Spleen (tissue), 11 donors: ENCODE measurements around the gene SUGP2. TPM values are rescaled to one million over a fixed set of nuclear protein-coding genes. Genes with fewer than 3 reads are reported as not detected.

ENCODE experiments used
- DNase-seq: peaks from one replicate; pipeline ENCODE4 v3.0.0-alpha.2; 2020
- H3K27ac ChIP-seq, 8 donors: fragments of 200-600 bp; sonication (generic) in 7 of 8; 1 replicate in 4 of 8; 2 replicates in 4 of 8; pipeline versions ENCODE4 v1.5.0 to v1.8.0; 2016 to 2021; ENCODE audit warnings: inconsistent platforms in 4 of 8, mild to moderate bottlenecking in 4 of 8, moderate library complexity in 1 of 8
- H3K27me3 ChIP-seq, 7 donors: fragments of 200-600 bp; sonication (generic) in 6 of 7; replicated peaks in 1 of 7; 1 replicate in 4 of 7; 2 replicates in 3 of 7; pipeline versions ENCODE4 v1.5.0 to v1.8.0; 2016 to 2021; ENCODE audit warnings: inconsistent platforms in 3 of 7, mild to moderate bottlenecking in 1 of 7
- H3K36me3 ChIP-seq, 6 donors: fragments of 200-600 bp; sonication (generic) in 5 of 6; 1 replicate in 4 of 6; 2 replicates in 2 of 6; pipeline versions ENCODE4 v1.5.0 to v1.8.0; 2016 to 2021; ENCODE audit warnings: inconsistent platforms in 2 of 6
- H3K4me1 ChIP-seq, 6 donors: fragments of 200-600 bp; sonication (generic) in 5 of 6; 1 replicate in 3 of 6; 2 replicates in 3 of 6; pipeline versions ENCODE4 v1.5.0 to v1.8.0; 2016 to 2021; ENCODE audit warnings: inconsistent platforms in 3 of 6
- H3K4me3 ChIP-seq, 8 donors: fragments of 200-600 bp; sonication (generic) in 7 of 8; 1 replicate in 4 of 8; 2 replicates in 4 of 8; pipeline versions ENCODE4 v1.5.0 to v1.8.0; 2016 to 2021; ENCODE audit warnings: inconsistent platforms in 4 of 8, mild to moderate bottlenecking in 4 of 8, moderate library complexity in 2 of 8
- H3K9me3 ChIP-seq, 8 donors: fragments of 200-600 bp; sonication (generic) in 7 of 8; 1 replicate in 4 of 8; 2 replicates in 4 of 8; pipeline versions ENCODE4 v1.5.0 to v1.8.0; 2016 to 2021; ENCODE audit warnings: inconsistent platforms in 4 of 8
- POLR2A ChIP-seq, 3 donors: fragments of 450-650 bp; IDR thresholded peaks; one replicate each; pipeline ENCODE4 v1.5.1; 2017; ENCODE audit warnings: antibody characterized with exemption in 3 of 3, mild to moderate bottlenecking in 1 of 3
- POLR2AphosphoS5 ChIP-seq, 3 donors: sonication (generic); formaldehyde crosslinking; IDR thresholded peaks; one replicate each; pipeline ENCODE4 v1.5.1; 2017; ENCODE audit warnings: antibody characterized with exemption in 3 of 3
- WGBS, 5 donors: extraction: QIAGEN DNeasy Blood & Tissue Kit in 3 of 5; methylation state at CpG; one replicate each; pipeline versions ENCODE4 v1.1.5 to v1.1.7; 2013 to 2018; 5-methylcytosine and 5-hydroxymethylcytosine counted together
- intact Hi-C: fragments of 100-400 bp; cut with DNase I; formaldehyde crosslinking; loops from one replicate; pipeline ENCODE4 v1.15.0; 2023; ENCODE audit warnings: low total_unique reads
- polyA plus RNA-seq, 3 donors: library from polyadenylated mRNA; stranded (reverse); fragments of 200-250 nt; gene quantifications; one replicate each; pipeline ENCODE4 v1.2.1, GENCODE V29; 2013
- total RNA-seq, 7 donors: library from RNA; depleted of rRNA in 3 of 7; stranded (reverse); fragments of >200 nt in 3 of 7; fragmentation: NEBNext Ultra II Directional in 4 of 7; extraction: Animal tissue kit (Norgen Biotek cat#: 25700) in 4 of 7; gene quantifications; one replicate each; pipeline versions ENCODE4 v1.1.0 to v1.2.1, GENCODE V29; 2016 to 2021
- TF ChIP-seq, protein P1 (sequence below), 11 experiments: fragments of 200-600 bp in 7 of 11; fragments of 450-650 bp in 4 of 11; sonication (generic) in 4 of 11; IDR thresholded peaks in 8 of 11; conservative IDR thresholded peaks in 3 of 11; 1 replicate in 7 of 11; 2 replicates in 4 of 11; pipeline versions ENCODE4 v1.4.0 to v1.8.0; 2016 to 2021; ENCODE audit warnings: antibody characterized with exemption in 11 of 11, inconsistent platforms in 4 of 11, mild to moderate bottlenecking in 1 of 11
- donor health status: healthy with polysubstance abuse.
- donor health status: DM: no; HTN: no; CAD: no; lungs with moderate emphysema.
- donor health status: DM: no; HTN: no; CAD: no.
- donor health status: Bipolar disorder and iron deficiency.
- donor health status: healthy.
- donor health status: DM: no; HTN: no; CAD: no.
- donor health status: DM: yes; HTN: yes; CAD: no.

The SUGP2 gene
- total and polyA plus RNA-seq, 10 donors = 54.5 to 127 (median 87.6) TPM

DNA sequence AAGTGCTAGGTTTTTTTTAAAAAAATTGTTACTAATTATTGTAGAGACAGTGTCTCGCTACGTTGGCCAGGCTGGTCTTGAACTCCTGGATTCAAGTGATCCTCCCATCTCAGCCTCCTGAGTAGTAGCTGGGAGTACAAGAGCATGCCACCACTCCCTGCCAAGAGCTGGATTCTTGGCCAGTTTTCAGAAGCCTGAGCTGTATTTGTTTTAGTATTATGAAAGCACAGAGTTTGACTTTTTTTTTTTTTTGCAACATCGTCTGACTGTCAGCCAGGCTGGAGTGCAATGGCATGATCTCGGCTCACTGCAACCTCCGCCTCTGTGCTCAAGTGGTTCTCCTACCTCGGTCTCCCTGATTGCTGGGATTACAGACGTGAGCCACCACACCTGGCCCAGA lies 7.1 kb upstream of the SUGP2 start:
- no peaks in the 10 kb centered on the region for H3K27me3 ChIP-seq
- H3K36me3 ChIP-seq = peaks cover 0 to 49% (median 24%) of the 10 kb centered on the region in 6 donors
- H3K4me1 ChIP-seq = peaks cover 0 to 35% (median 15%) of the 10 kb centered on the region in 6 donors
- intact Hi-C loops = no loop called here
- H3K9me3 ChIP-seq = no peaks in the 10 kb centered on the region
- DNase-seq = no peak
- WGBS, 5 donors = 69 to 88% (median 79%) methylated on average over 7 of the region's 7 CpGs
- peak overlapping the region in 7 of 8 donors; percentile 26 to 77 (median 66) for H3K27ac ChIP-seq
- no peak overlapping the region for H3K4me3 ChIP-seq
- TF ChIP-seq POLR2AphosphoS5 (IDR thresholded peaks at IDR 0.05) = no peak
- no peak for TF ChIP-seq POLR2A (IDR thresholded peaks at IDR 0.05)
- TF ChIP-seq, protein P1, sequence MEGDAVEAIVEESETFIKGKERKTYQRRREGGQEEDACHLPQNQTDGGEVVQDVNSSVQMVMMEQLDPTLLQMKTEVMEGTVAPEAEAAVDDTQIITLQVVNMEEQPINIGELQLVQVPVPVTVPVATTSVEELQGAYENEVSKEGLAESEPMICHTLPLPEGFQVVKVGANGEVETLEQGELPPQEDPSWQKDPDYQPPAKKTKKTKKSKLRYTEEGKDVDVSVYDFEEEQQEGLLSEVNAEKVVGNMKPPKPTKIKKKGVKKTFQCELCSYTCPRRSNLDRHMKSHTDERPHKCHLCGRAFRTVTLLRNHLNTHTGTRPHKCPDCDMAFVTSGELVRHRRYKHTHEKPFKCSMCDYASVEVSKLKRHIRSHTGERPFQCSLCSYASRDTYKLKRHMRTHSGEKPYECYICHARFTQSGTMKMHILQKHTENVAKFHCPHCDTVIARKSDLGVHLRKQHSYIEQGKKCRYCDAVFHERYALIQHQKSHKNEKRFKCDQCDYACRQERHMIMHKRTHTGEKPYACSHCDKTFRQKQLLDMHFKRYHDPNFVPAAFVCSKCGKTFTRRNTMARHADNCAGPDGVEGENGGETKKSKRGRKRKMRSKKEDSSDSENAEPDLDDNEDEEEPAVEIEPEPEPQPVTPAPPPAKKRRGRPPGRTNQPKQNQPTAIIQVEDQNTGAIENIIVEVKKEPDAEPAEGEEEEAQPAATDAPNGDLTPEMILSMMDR (IDR thresholded peaks at IDR 0.05 in 8 of 11, conservative IDR thresholded peaks at IDR 0.05 in 3 of 11) = no peak

DNA sequence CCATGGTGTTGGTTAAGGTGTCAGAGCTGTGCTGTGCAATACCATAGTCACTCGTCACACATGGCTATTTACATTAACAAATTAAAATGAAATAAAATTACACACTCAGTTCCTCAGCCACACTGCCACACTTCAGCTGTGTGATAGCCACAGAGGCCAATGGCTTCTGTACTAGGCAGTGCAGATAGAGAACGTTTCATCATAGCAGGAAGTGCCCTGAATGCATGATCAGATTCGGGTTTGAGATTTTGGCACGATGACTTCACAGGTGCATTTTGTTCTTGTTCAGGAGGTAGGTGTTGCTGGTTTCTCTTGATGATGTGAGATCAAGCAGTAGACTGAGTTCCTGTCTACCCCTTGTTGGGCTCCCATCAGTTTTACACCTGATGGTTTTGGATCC lies 6.6 kb upstream of the SUGP2 start:
- intact Hi-C loops = no loop called here
- no peak overlapping the region for H3K4me3 ChIP-seq
- H3K4me1 ChIP-seq = peaks cover 0 to 40% (median 18%) of the 10 kb centered on the region in 6 donors
- no peak for DNase-seq
- H3K27ac ChIP-seq = peak overlapping the region in 7 of 8 donors; percentile 26 to 77 (median 66)
- H3K27me3 ChIP-seq = no peaks in the 10 kb centered on the region
- TF ChIP-seq POLR2AphosphoS5 (IDR thresholded peaks at IDR 0.05) (peak in 1 of 3 donors; percentile 64), POLR2A (IDR thresholded peaks at IDR 0.05) (no peak)
- WGBS, 5 donors = 24 to 45% (median 35%) methylated on average over 4 of the region's 4 CpGs
- peaks cover 0 to 44% (median 21%) of the 10 kb centered on the region in 6 donors for H3K36me3 ChIP-seq
- H3K9me3 ChIP-seq = no peaks in the 10 kb centered on the region

DNA sequence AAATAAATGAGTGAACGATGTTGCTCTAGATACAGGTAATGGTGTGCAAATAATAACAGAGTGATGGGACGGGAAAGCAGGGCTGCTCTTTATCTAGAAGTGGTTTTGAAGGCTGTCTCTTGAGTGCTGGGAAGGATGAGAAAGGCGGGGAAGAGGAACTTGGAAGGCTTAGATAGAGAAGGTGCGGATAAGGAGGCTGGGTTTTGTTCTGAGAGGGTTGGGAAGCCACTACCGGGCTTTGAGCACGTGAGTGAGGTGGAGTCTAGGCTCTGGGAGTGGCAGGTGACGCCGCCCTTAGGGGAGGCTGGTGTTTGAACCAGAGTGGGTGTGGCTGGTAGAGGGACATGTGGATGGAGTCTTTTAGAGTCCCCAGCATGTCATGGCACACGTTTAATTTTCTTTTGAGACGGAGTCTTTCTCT lies 897 bp upstream of the SUGP2 start:
- Histone ChIP-seq H3K4me3 (peak overlapping the region; percentile 43 to 97 (median 82)), H3K27me3 (no peaks in the 10 kb centered on the region), H3K4me1 (peaks cover 15 to 65% (median 33%) of the 10 kb centered on the region in 6 donors), H3K9me3 (no peaks in the 10 kb centered on the region), H3K27ac (peak overlapping the region; percentile 96 to 99 (median 98)), H3K36me3 (peaks cover 0 to 44% (median 14%) of the 10 kb centered on the region in 6 donors)
- intact Hi-C loops = no loop called here
- TF ChIP-seq POLR2AphosphoS5 (IDR thresholded peaks at IDR 0.05) = no peak
- TF ChIP-seq, protein P1 (IDR thresholded peaks at IDR 0.05 in 8 of 11, conservative IDR thresholded peaks at IDR 0.05 in 3 of 11) = no peak
- no peak for TF ChIP-seq POLR2A (IDR thresholded peaks at IDR 0.05)
- peak; percentile 86 for DNase-seq
- WGBS, 5 donors = 5 to 7% (median 7%) methylated on average over 10 of the region's 10 CpGs

DNA sequence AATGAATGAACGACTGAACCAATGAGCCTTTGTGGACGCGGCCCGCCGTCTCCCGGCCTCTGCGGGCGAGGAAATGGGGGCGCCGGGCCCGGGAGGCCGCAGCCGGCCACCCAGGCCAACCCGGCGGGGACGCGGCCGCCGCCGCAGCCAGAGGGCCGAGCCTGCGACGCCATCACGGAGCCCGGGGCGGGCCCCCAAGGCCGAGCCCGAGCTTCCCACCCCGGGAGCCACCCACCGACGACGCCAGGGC lies 216 bp downstream of the SUGP2 start:
- TF ChIP-seq POLR2A (IDR thresholded peaks at IDR 0.05) (no peak), POLR2AphosphoS5 (IDR thresholded peaks at IDR 0.05) (no peak)
- TF ChIP-seq, protein P1 (IDR thresholded peaks at IDR 0.05 in 8 of 11, conservative IDR thresholded peaks at IDR 0.05 in 3 of 11) = no peak
- peaks cover 15 to 68% (median 33%) of the 10 kb centered on the region in 6 donors for H3K4me1 ChIP-seq
- H3K27me3 ChIP-seq = no peaks in the 10 kb centered on the region
- no peaks in the 10 kb centered on the region for H3K9me3 ChIP-seq
- H3K36me3 ChIP-seq = peaks cover 0 to 55% (median 24%) of the 10 kb centered on the region in 6 donors
- WGBS, 5 donors = 0 to 1% (median 0%) methylated on average over 23 to 32 of the region's 32 CpGs
- peak overlapping the region; percentile 43 to 97 (median 82) for H3K4me3 ChIP-seq
- intact Hi-C loops = no loop called here
- peak overlapping the region; percentile 96 to 99 (median 98) for H3K27ac ChIP-seq
- no peak for DNase-seq
